ENCODE data around the gene LDB2.
A peak's percentile ranks its signal among the peaks of the same experiment; 100 is the strongest.
"Not testable (repeated sequence)": the region's sequence is repeated elsewhere in the genome, so short reads cannot be mapped to it uniquely, and the experiment has no call there.

The LDB2 gene

GRCh38 chr4:16544869-16545268 is 353.6 kb downstream of the LDB2 start:
- DNase-seq (ENCODE audit: low read depth): no peak

DNA sequence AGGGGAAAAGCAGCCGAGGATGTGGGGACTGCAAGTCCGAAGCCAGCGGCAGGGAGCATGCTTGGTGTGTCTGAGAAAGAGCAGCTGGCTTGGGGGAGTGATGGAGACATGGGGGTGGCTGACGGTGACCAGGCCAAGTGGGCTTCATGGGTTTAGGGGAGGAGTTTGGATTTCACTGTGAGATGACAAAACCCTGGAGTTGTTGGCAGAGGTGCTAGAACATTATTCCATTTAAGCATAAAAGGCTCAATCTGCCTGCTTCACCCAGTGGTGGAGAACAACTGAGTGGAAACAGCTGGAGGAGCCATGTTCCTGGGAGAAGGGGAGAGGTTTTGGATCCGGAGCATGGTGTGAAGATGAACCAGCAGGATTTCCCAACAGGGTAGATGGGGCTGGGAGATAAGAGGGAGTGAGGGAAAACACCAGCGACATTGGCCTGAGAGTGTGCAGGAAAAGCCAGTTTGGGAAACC is 354.2 kb downstream of the LDB2 start:
- DNase-seq (ENCODE audit: low read depth): no peak

DNA sequence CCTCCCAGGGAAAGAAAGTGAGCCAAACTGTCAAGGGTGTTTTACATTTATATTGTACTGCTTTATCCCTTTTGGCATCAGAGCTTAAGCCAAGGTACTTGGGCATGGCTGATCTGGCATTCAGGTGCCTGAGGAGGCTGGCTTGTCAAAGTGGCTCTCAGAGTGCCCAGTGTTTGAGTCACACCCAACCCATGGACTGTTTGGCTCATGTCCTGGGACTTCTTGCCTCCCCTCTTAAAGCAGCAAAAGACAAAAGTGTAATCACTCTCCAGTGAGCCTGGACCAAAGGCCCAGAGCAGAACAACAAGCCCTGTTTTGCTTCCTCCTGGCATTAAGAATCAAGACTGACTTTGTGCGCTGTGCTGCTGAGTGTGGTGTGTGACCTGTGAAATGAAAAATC is 360.5 kb downstream of the LDB2 start:
- no peak for DNase-seq (ENCODE audit: low read depth)

DNA sequence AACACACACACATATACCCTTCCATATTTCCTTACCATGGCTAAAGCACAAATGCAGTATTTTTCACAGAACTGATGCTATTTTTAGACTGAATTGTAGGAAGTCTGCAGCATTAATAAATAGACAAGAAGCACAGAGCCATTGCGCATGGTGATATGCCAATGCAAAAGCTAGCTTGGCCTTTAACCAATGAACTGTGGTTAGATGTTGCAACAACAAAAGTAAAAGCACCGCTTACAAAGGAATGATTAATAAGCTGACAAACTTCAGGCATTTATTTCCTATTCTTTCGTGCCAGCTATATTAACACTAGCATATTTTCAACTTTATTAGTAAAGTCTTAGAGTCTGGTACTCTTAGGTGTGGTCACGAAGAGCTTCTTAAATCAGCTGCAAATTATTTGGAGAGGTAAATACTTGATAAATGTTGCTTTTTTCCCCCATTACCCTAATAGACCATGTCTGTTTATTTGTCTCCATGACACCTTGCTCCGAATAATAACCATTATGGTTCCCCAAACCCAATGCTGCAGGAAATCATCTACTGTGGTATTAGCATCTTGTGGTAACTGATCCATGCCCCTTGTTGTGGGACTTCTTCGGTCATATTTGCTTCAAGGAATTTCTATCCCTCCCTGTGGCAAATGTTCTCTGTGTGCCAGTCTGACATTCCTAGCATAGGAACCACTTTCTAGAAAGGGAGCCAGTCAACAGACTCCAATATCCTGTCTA is 366.0 kb downstream of the LDB2 start:
- peak; percentile 63 for DNase-seq (ENCODE audit: low read depth)

DNA sequence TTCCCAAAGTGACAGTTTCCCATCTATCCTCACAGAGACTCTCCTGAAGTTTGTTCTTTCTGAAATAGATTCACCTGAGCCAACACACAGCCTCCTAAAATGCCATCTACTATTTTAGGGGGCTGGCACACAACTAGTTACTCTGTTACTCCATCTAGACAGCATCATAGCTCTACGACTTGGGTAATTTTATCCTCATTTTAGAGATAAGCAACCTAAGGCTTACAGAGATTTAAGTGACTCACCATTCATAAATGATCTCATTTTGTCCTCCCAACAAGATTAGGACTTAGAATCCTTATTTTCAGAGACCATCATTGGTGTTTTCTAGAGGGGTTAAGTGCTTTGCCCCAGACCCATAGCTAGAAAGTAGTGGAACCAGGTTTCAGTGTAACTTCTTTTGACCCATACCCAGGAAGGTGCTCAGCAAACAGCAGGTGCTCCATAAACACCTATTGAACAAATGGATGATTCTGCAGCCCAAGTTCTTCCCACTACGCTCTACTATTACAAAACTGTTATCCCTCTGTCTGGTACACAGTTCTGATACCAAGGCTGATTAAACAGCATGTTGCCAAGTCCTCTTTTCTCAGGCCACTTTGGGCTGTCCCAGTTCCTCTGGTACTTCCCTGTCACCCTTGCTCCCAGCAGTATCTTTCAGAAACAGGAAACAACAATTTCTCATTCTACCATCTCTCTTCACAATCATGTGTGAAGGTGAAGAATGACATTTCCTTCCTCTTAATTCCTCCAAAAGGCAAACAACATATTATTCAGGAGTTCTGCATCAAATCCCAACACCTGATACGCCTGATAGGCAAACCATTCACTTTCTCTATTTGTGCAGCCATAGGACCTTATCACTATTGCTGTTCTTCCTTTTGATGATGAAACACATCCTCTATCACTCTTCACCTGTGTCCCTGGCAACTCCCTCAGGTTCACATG is 367.5 kb downstream of the LDB2 start:
- DNase-seq (ENCODE audit: low read depth): peak; percentile 27

GRCh38 chr4:16524911-16525554 is 373.4 kb downstream of the LDB2 start:
- DNase-seq (ENCODE audit: low read depth): no peak

- no peak for DNase-seq (ENCODE audit: low read depth)
Observed at GRCh38 chr4:16524406-16524805, 374.0 kb downstream of the LDB2 start.

GRCh38 chr4:16523526-16523925 is 374.9 kb downstream of the LDB2 start:
- not testable (repeated sequence) for DNase-seq (ENCODE audit: low read depth)

DNA sequence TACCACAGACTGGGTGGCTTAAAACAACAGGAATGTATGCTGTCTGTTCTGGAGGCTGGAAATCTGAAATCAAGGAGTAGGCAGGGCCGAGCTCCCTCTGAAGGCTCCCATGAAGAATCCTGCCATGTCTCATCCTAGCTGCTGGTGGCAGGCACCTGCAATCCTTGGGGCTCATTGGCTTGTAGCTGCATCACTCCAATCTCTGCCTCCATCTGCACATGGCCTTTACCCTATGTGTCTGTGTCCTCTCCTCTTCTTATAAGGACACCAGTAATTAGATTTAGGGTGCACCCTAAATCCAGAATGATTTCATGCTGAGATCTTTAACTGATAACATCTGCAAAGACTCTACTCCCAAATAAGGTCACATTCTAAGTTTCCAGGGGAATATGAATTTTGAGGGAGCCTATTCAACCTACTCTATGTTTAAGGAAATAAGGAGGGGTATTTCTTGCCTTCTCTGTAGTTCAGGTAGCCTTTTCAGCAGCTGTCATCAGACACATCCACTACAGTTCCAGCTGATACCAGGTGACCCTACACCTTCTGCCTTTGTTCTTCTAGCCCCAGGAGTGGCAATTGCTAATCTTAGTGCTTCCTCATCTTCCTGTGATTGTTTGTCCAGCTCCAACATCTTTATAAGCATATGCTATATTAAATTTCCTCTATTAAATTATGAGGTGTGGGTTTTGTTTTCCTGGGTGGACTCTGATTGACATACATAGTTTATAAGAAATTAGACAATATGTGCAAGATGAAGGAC is 377.1 kb downstream of the LDB2 start:
- no peak for DNase-seq (ENCODE audit: low read depth)

DNA sequence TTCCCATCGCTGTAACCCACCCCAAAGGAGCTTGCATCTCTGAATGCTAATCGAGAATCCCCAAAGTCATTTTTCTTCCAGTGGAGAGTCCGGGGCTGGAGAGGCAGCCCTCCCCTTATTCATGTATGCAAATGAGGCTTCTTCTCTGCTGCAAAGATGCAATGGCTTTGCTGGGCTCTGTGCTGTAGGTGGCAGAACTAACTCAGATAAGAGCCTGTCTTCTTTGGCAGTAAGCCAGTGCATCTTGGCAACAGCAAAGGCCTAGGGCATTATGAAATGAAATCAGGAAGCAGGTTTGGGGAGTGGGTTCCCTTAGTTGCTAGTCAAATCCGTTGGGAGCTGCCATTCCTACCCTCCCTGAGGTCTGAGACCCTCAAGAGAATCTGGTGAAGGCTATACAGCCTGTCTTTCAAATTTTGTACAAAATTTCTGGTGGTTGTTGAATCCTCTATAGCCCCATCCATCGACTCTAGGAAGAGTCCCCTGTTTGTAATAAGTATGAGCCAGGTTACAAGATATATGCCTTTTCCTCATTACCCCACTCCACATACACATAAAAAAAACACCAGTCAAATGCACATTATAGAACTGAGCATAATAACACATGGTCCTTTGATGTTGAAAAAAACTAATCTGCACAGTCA is 381.5 kb downstream of the LDB2 start:
- DNase-seq (ENCODE audit: low read depth): peak; percentile 42

GRCh38 chr4:16513876-16514275 is 384.6 kb downstream of the LDB2 start:
- DNase-seq (ENCODE audit: low read depth): peak; percentile 17

DNA sequence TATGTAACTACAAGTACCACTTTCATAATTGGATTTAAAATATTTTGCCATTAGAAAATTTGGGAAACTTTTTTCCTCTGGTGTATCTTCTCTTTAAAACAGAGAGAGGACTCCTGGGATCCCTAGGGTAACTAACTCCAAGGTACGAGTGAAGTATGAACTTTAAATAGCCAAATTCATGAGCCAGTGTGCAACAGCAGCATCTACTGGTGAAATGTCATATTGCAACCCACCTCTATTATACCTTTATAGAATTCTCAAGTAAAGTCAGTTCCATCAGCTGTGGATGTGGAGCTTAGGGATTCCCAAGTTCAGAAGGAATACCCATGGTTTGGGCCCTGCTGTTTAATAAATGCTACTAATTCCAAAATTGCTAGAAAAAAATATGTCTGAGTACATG is 389.5 kb downstream of the LDB2 start:
- DNase-seq (ENCODE audit: low read depth): no peak

GRCh38 chr4:16505726-16506125 is 392.7 kb downstream of the LDB2 start:
- no peak for DNase-seq (ENCODE audit: low read depth)

- DNase-seq (ENCODE audit: low read depth): no peak
Observed at GRCh38 chr4:16505267-16505666, 393.2 kb downstream of the LDB2 start.

DNA sequence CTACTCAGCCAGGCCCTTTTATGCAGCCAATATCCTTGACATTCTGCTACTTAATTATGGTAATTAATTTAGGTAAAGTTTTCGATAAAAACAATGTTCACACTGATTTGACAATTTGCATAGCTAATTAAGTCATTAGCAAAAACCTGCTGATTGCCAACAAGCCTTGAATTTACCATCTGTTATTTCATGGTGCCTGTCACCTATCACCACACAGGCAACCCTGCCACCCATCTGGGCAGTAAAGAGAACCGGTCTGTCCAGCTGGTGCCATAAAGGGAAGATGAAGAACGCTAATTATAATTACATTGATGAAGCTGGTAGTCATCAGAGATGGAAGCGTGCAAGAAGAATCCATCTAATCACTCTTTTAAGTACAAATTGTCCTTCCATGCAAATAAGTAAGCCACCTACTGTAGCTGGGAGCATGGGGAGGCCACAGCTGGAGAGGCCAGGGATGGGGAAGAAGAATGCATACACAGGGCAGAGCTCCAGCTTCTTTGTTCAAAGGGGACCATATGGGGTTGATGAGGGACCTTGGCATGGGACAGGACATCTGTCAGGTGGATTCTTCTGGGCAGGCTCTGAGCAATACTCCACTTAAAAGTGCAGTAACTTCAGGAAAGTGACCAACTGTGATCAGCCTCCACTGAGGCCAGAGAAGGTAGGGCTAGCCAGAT is 394.9 kb downstream of the LDB2 start:
- DNase-seq (ENCODE audit: low read depth): no peak

DNA sequence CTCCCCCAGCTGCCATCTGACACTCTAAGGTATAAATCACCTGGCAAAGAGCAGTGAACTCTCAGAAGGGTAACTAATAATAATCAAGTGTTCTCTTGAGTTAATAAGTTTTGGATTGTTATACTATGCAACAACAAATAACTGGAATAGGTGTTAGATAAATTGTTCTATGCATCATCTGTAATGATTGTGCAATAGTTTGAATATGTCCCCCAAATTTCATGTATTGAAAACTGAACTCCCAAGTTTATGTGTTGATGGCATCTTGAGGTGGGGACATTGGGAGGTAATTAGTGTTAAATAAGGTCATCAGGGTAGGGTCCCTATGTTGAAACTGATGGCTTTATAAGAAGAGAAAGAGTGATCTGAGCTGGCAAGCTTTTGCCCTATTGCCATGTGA is 399.5 kb downstream of the LDB2 start:
- DNase-seq (ENCODE audit: low read depth): no peak

DNA sequence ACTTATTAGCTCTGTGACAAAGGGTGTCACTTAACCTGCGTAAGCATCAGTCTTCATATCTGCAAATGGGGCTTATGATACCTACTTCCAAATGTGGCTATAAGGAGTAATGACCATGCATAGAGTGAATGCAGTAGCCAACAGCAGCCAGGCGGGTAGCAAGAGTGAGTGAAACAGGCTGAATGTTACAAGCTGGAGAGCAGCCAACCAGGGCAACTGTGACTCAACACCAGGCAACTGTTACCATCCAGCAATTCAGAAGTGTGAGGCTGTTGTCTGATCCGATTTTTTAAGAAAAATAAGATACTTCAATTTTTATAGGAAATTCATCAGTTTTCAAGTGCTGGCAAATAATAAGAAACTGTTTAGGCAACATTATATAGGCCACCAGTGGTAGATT is 401.9 kb downstream of the LDB2 start:
- peak; percentile 18 for DNase-seq (ENCODE audit: low read depth)

- DNase-seq (ENCODE audit: low read depth): no peak
Observed at GRCh38 chr4:16492872-16493271, 405.6 kb downstream of the LDB2 start.

DNA sequence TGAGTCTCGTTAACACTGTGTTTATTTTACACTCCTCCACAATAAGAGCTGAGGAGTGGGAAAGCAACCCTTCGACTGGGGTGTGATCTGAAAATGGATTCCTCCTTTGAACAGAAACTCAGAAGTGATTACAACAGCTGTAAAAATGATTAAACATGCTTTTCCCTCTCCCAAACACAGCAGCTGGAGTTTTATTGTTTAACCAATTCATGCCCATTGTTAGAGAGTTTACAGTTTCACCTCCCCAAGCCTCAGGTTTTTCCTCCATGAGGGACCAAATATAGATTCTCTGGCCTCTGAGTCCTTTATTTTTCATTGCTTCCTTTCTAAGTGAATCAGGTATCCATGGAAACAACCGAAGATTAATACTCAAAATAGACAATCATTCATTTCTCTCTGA is 409.2 kb downstream of the LDB2 start:
- DNase-seq (ENCODE audit: low read depth): no peak

GRCh38 chr4:16488084-16488483 is 410.4 kb downstream of the LDB2 start:
- DNase-seq (ENCODE audit: low read depth): no peak

GRCh38 chr4:16484711-16485110 is 413.7 kb downstream of the LDB2 start:
- no peak for DNase-seq (ENCODE audit: low read depth)

All from non-pigmented ciliary epithelial cell (primary cell).